GM12872 (cell line): ENCODE measurements around the gene METTL2B.

Experiments used
- CTCF ChIP-seq: IDR thresholded peaks from 3 replicates; pipeline ENCODE4 v1.5.1; 2011; ENCODE audit warnings: low read depth, mild to moderate bottlenecking, low read length, moderate library complexity; ENCODE audit not compliant: insufficient read depth

METTL2B gene

GRCh38 chr7:128476402-128477335 is at the start of gene METTL2B:
Gene METTL2B, plus strand, starts transcription at chr7:128476748. Its CDS starts 18 bp downstream, at chr7:128476766.
- TF ChIP-seq CTCF, result peak; percentile 61

- peak; percentile 68 for TF ChIP-seq CTCF
Measured at GRCh38 chr7:128427289-128427891, 49.2 kb upstream of the METTL2B start.

- TF ChIP-seq CTCF, result peak; percentile 28; the same call in 2 of the 3 replicates
Measured at GRCh38 chr7:128430207-128430606, 46.3 kb upstream of the METTL2B start.

GRCh38 chr7:128431221-128431620 is 45.3 kb upstream of the METTL2B start:
- no peak for TF ChIP-seq CTCF

GRCh38 chr7:128431754-128432153 is 44.8 kb upstream of the METTL2B start:
- no peak for TF ChIP-seq CTCF

- TF ChIP-seq CTCF, result no peak
Measured at GRCh38 chr7:128434413-128435326, 41.9 kb upstream of the METTL2B start.

GRCh38 chr7:128435327-128435686 is 41.2 kb upstream of the METTL2B start:
- no peak for TF ChIP-seq CTCF
